Spleen (tissue), 7 donors: Measurements from ENCODE around the gene TUBB4A.

Source experiments
- POLR2A ChIP-seq, 3 donors: fragments of 450-650 bp; IDR thresholded peaks; one replicate each; pipeline ENCODE4 v1.5.1; 2017; ENCODE audit warnings: antibody characterized with exemption in 3 of 3, mild to moderate bottlenecking in 1 of 3
- POLR2AphosphoS5 ChIP-seq, 3 donors: sonication (generic); formaldehyde crosslinking; IDR thresholded peaks; one replicate each; pipeline ENCODE4 v1.5.1; 2017; ENCODE audit warnings: antibody characterized with exemption in 3 of 3
- TF ChIP-seq, protein P1 (sequence below), 11 experiments: fragments of 200-600 bp in 7 of 11; fragments of 450-650 bp in 4 of 11; sonication (generic) in 4 of 11; IDR thresholded peaks in 8 of 11; conservative IDR thresholded peaks in 3 of 11; 1 replicate in 7 of 11; 2 replicates in 4 of 11; pipeline versions ENCODE4 v1.4.0 to v1.8.0; 2016 to 2021; ENCODE audit warnings: antibody characterized with exemption in 11 of 11, inconsistent platforms in 4 of 11, mild to moderate bottlenecking in 1 of 11
- donor health status: DM: no; HTN: no; CAD: no; lungs with moderate emphysema.
- donor health status: DM: no; HTN: no; CAD: no.
- donor health status: DM: no; HTN: no; CAD: no.

- TF ChIP-seq POLR2AphosphoS5 (IDR thresholded peaks at IDR 0.05) (no peak), POLR2A (IDR thresholded peaks at IDR 0.05) (no peak)
- TF ChIP-seq, protein P1, sequence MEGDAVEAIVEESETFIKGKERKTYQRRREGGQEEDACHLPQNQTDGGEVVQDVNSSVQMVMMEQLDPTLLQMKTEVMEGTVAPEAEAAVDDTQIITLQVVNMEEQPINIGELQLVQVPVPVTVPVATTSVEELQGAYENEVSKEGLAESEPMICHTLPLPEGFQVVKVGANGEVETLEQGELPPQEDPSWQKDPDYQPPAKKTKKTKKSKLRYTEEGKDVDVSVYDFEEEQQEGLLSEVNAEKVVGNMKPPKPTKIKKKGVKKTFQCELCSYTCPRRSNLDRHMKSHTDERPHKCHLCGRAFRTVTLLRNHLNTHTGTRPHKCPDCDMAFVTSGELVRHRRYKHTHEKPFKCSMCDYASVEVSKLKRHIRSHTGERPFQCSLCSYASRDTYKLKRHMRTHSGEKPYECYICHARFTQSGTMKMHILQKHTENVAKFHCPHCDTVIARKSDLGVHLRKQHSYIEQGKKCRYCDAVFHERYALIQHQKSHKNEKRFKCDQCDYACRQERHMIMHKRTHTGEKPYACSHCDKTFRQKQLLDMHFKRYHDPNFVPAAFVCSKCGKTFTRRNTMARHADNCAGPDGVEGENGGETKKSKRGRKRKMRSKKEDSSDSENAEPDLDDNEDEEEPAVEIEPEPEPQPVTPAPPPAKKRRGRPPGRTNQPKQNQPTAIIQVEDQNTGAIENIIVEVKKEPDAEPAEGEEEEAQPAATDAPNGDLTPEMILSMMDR (IDR thresholded peaks at IDR 0.05 in 8 of 11, conservative IDR thresholded peaks at IDR 0.05 in 3 of 11) = no peak
Measured at GRCh38 chr19:6484230-6484629, 17.9 kb downstream of the TUBB4A start.
